GM19035 (cell line): ENCODE measurements around the gene HOMER3.

Experiments used
- ATAC-seq: cut with Tn5 transposase; IDR thresholded peaks from one replicate; pipeline ENCODE4 v1.9.1; 2021; ENCODE audit not compliant: unreplicated experiment

The HOMER3 gene

DNA sequence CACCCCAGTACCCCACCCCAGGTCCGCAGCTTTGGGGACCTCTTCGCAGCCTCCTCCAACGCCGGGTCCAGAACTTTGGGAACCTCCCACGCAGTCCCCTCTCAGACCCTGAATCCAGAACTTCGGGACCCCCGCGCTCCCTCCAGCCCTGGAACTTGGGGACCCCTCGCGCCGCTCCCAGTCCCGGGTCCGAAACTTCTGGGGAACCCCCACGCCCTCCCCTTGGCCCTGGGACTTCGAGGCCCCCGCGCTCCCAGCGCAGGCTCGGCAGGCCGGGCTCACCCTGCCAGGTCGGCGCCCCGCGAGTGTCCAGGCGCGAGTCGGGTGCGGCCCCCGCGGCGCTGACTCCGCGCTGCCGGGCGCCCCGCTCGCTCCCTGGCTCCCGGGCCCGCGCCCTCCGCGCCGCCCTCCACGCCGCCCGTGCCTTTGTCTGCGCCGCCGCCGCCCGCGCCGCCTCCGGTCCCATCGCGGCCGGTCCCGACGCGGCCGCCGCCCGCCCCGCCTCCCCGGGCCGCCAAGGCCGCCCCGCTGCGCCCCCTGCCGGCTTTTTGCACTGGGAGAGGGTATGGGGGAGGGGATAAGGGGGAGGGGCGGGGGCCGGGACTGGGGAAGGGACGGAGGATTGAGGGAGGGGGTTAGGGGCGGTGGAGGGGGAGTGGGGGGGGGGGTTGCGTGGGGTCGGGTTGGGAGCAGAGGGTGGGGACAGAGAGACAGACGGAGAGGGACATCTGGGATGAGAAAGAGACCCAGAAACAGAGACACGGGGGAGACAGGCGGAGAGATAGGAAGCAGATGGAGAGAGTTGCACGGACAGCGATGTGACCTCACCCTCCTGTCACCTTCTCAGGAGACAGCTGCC is at the start of gene HOMER3:
TSS of gene HOMER3 (minus strand) at position 449 of the 859 bp plus-strand sequence. CDS start 2,235 bp downstream, outside the sequence.
- peak; percentile 67 for ATAC-seq

DNA sequence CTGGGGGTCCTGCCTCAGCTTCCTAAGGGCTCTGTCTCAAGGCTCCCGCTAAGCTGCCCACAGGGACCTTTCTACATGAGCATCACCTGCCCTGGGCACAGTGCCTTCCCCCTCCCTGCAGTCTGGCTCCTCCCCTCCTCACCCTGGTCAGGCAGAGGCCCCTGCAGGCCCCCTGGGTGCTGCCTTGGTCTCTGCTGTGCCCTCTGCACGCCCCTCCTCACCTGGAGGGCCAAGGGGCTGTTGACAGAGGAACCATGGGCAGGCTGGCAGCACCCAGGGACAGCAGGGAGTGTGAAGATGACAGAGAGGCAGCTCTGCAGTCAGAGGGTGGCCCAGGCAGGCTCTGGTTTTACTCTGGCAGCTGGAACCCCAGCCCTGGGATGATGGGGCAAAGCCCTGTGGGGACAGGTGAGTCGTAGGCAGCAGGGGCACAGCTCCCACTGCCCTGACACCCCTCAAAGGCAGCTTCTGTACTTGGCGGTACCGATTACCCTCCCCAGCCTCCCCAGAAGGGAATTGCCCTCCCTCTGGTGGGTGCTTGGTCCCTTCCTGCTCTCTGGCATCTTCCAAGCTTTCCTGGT is 49.2 kb upstream of the HOMER3 start:
- no peak for ATAC-seq

- ATAC-seq: no peak
Observed at GRCh38 chr19:18989316-18989715, 48.3 kb upstream of the HOMER3 start.

DNA sequence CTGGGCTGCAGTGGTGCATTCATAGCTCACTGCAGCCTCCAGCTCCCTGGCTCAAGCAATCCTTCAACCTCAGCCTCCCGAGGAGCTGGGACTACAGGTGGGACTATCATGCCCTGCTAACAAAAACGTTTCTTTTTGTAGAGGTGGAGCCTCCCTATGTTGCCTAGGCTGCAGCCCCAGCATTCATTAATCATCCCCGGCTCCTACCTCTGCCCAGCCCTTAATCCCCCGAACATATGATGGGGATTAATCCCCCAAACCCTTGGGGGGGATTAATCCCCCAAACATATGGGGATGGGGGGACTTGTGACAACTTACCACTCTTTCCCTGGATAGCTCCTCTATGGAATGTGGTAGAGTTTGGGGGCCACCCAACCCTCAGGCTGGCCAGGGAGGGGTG is 46.4 kb upstream of the HOMER3 start:
- ATAC-seq: no peak

DNA sequence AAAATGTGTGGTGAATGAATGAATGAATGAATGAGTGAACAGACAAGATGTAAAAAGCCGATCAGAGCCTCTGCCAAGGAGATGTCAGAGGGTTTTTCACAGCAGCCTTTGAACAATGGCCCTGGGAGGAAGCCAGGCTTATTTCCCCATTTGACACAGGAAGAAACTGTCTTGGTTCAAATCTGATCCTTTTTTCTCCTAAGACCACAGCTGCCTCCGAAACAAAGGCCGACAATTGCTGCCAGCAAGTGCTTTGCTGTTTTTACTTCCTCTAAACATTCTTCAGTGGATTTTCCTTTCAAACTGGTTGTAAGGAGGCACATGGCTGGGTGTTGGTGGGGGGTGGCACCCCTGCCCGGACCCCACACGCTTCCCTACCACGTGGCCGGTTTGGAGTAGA is 44.2 kb upstream of the HOMER3 start:
- ATAC-seq: no peak

GRCh38 chr19:18984251-18984650 is 43.2 kb upstream of the HOMER3 start:
- ATAC-seq: no peak

GRCh38 chr19:18982669-18983068 is 41.7 kb upstream of the HOMER3 start:
- ATAC-seq: no peak

DNA sequence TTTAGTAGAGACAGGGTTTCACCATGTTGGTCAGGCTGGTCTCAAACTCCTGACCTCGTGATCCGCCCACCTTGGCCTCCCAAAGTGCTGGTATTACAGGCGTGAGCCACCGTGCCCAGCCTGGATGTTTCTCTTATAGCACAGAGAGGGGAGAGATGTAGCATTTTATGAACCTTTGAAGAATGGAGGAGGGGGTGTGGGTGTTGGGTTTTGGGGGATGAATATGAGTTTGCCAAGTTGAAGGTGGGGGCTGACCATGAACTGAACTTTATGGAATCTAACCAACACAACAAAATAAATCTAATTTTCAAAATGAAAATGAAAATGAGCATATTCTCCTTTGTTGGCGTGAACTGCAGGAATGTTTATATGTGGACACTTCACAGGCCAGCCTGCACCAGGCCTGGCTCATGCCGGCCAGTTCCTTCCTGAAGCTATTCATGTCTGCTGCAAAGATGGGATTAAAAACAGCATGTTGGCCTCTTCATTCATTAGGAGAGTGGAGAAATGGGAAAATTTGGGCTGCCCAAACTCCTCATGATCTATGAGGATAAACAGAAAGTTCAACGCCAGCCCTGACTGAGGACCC is 39.5 kb upstream of the HOMER3 start:
- ATAC-seq: no peak

- no peak for ATAC-seq
Observed at GRCh38 chr19:18978616-18979015, 37.6 kb upstream of the HOMER3 start.

DNA sequence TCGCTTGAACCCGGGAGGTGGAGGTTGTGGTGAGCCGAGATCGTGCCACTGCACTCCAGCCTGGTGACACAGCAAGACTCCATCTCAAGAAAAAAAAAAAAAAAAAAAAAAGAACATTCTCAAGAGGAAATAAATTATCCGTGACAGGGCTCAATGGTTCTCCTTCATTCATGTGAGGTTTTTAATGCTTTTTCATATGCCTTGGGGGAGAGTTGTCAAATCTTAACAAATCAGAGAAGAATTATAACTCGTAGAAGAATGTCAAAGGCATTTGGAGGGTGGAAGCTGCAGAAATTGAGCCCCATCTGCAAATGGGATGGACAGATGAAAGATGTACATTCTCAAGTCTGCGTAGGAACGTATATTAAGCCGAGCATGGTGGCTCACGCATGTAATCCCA is 34.9 kb upstream of the HOMER3 start:
- ATAC-seq: no peak

GRCh38 chr19:18975011-18975410 is 34.0 kb upstream of the HOMER3 start:
- no peak for ATAC-seq

DNA sequence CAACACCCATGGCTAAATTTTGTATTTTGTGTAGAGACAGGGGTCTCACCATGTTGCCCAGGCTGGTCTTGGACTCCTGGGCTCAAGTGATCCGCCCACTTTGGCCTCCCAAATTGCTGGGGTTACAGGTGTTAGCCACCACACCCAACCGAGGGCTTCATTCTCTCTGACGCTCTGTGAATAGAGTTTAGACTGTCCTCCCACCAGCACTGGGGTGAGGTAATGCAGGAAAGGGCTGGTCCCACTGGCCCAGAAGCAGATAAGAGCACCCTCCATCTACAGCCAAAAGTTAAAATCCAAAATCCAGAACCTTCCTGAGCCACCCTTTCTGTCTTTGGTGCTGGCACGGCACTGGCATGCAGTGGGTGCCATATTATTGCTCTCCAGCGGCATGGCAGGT is 31.8 kb upstream of the HOMER3 start:
- no peak for ATAC-seq

DNA sequence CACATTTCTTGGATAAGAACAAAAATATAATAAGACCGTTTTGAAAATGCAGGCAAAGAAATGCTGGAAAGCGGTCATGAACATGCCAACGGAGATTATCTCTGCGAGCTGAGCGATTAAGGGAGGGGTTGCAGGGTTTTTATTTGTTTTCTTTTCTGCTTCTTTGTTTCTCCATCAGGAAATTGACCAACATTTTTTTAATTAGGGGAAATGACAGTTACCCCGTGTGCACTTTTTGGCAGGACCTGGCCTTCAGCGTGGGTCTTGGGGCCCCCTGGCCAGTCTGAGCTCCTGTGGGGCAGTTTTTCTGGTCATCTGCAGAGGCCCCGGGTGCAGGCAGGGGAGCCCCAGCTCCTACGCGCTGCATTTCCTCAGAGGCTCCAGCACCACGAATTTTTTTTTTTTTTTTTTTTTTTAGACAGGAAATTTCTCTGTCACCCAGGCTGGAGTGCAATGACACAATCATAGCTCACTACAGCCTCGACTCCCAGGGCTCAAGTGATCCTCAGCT is 31.3 kb upstream of the HOMER3 start:
- no peak for ATAC-seq

DNA sequence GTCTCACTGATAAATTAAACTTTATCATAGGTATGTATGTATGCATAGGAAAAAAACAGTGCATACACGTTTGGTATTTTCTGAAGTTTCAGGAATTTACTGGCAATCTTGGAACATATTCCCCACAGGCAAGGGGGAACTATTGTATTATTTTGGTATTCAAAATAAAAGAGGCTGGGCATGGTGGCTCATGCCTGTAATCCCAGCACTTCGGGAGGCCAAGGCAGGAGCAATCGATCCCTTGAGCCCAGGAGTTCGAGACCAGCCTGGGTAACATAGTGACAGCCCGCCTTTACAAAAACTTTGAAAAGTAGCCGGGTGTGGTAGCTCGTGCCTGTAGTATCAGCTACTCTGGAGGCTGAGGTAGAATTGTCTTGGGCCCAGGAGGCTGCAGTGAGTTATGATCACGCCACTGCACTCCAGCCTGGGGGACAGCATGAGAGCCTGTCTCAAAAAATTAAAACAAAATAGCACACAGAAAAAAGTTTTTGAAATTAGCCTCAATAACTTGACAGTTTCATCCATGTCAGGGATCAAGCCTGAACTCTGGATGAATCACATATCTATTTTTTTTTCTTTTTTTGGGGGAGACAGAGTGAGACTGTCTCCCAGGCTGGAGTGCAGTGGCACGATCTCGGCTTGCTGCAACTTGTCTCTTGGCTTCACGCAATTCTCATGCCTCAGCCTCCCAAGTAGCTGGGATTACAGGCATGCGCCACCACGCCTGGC is 29.1 kb upstream of the HOMER3 start:
- no peak for ATAC-seq

DNA sequence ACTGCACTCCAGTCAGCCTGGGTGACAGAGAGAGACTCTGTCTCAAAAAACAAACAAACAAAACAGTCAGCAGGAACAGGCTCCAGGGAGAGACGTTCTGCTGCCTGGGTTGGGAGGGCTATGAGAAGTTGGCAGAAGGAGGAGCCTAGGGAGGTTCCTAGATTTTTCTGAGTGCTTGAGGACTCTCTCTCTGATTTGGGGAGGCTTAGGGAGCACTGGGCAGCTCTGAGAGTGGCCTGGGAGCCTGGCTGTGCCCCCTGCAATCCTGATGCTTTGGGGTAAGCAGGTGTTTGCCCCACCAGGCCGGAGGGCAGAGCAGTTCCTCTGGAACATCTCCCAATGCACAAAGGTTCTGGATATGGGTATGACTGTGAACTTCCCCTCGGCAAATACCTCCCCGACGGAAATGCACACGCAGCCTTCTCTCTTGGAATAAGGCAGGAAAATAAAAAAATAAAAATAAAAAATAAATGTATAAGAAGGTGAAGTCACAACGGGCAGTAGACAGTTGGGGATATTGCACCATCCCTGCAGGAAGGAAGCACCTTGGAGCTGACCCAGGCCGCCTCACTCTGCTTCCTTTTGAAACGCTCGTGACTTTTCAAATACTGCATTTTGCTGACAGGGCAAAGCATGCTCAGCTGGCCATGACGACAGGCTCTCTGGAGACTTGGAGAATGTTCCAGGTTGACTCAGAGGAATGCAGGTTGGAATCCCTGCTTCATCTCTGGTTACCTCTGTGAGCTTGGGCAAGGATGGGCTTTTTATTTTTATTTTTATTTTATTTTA is 26.5 kb upstream of the HOMER3 start:
- ATAC-seq: no peak

DNA sequence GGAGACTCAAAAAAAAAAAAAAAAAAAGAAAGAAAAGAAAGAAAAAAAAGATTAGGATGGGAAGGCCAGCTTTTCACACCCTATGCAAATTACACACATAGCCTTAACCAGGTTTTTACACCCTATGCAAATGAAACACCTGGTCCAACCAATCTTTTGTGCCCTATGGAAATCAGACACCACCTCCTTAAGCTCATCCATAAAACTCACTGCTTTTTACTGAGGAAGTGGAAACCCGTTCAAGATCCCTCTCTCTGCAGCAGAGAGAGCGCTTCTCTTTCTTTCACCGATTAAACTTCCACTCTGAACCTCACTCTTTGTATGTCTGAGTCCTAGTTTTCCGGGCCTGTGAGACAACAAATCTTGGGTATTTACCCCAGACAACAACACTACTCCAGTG is 25.3 kb upstream of the HOMER3 start:
- no peak for ATAC-seq

DNA sequence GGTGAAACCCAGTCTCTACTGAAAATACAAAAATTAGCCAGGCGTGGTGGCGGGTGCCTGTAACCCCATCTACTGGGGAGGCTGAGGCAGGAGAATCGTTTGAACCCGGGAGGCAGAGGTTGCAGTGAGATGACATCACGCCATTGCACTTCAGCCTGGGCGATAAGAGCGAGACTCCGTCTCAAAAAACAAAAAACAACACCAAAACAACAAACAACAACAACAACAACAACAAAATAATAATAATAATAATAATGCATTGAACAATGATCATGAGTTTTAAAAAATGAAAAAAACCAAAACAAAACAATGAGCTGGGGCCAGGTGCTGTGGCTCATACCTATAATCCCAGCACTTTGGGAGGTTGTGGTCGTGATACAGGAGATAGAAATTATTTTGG is 23.1 kb upstream of the HOMER3 start:
- no peak for ATAC-seq

- ATAC-seq: no peak
Observed at GRCh38 chr19:18961767-18962620, 21.0 kb upstream of the HOMER3 start.

DNA sequence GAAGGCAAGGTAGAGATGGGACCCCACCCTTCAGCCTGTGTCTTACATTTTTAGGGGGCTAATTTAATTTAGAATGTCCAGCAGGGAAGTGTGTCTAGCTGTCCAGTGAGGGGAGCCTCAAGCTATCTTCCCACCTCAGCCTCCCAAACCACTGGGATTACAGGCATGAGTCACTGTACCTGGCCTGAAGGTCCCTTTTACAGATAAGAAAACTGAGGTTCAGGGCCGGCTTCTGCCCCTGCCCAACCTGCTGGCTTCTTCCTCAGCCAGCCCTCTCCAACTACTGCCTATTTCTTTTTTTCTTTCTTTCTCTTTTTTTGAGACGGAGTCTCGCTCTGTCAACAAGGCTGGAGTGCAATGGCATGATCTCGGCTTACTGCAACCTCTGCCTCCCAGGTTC is 19.4 kb upstream of the HOMER3 start:
- no peak for ATAC-seq

GRCh38 chr19:18955042-18955441 is 14.0 kb upstream of the HOMER3 start:
- no peak for ATAC-seq
